ENCODE measurements around the gene VWC2. TPM values are rescaled to one million over a fixed set of nuclear protein-coding genes. Genes with fewer than 3 reads are reported as not detected.
"Not testable (repeated sequence)": the region's sequence is repeated elsewhere in the genome, so short reads cannot be mapped to it uniquely, and the experiment has no call there.

Gene VWC2
- polyA plus RNA-seq, 1 of the 3 experiments (the other 2 are of a cell fraction): not detected

DNA sequence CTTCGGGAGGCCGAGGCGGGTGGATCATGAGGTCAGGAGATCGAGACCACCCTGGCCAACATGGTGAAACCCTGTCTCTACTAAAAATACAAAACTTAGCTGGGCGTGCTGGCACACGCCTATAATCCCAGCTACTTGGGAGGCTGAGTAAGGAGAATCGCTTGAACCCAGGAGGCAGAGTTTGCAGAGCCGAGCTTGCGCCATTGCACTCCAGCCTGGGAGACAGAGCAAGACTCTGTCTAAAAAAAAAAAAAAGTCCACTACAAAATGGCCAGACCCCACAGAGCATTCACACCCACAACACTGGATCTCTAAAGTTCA is 78.1 kb downstream of the VWC2 start:
- peaks cover 32% of the 10 kb centered on the region for H3K27me3 ChIP-seq (ENCODE audit: insufficient read depth)
- DNase-seq; H3K4me3 ChIP-seq (ENCODE audit: low read depth in 2 of 2, low read length in 1 of 2); H3K9ac ChIP-seq; H3K4me1 ChIP-seq (ENCODE audit: control insufficient read depth in 1 of 2, insufficient read depth in 2 of 2, low read depth in 1 of 2, low read length in 1 of 2); H3K4me2 ChIP-seq; H3K9me2 ChIP-seq; POLR2A ChIA-PET; H3K79me2 ChIP-seq (ENCODE audit: insufficient read depth); H2AFZ ChIP-seq (ENCODE audit: low read depth); H3F3A ChIP-seq (replicated peaks; ENCODE audit: insufficient read depth); H3K36me3 ChIP-seq (replicated peaks in 1 of 2; ENCODE audit: control insufficient read depth in 1 of 2, insufficient read depth in 2 of 2, low read length in 1 of 2); H4K20me1 ChIP-seq (ENCODE audit: insufficient read depth); H3K9me3 ChIP-seq; H3K27ac ChIP-seq (ENCODE audit: low read depth in 2 of 2, low read length in 1 of 2): not testable (repeated sequence)
- 3% methylated on average over 9 of the region's 9 CpGs for WGBS (ENCODE audit: low lambda C conversion rate)
- CTCF ChIA-PET: interaction anchor here (0.6 to 2.7 kb wide), 3 partner anchors 9 to 1552 kb away, joined by 3 to 8 read pairs (median 3); no protein-coding TSS in a partner anchor

DNA sequence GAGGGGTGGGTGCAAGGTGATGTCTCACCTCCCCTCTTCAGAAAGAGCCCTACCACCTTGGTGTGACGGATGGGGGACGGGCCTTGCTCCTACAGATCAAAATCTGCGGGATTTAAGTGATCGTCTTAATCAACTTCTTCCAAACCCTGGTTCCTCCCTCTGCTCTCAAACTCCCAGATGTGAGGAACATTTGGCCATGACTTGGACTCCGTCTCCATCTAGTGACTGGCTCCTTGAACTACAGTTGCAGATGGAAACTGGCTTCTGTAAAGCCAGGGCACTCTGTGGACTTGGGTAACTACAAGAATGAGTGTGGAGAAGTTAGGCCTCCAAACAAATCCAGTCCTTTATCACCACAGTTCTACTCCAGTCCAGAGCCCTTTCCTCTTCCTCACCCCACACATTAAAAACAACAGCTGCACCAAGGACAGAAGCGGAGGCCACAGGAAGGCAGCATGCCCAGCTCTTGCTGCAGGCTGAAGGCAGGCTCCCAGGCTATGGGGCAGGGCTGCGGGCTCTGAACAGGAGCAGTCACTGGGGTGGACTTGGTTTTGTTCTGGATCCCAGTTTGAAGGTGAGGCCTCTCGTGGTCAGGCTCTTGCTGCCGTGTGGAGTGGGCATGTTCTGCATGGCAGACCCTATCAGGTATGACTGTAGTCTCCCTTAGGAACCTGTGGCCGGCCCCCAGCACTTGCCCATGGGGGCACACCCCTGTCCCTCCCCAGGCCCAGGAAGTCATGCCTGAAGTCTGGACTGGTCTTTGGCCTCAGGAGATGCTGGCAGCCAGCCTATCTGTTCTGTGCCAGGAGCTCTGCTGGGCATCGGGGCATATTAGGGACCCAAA is 79.4 kb downstream of the VWC2 start:
- Histone ChIP-seq H2AFZ (ENCODE audit: low read depth) (no peak overlapping the region), H3K4me3 (ENCODE audit: low read depth in 2 of 2, low read length in 1 of 2) (peak overlapping the region in 1 of 2 experiments; percentile 39; a peak in 1 of 4 replicates), H3K4me2 (no peak overlapping the region), H3K36me3 (replicated peaks in 1 of 2; ENCODE audit: control insufficient read depth in 1 of 2, insufficient read depth in 2 of 2, low read length in 1 of 2) (no peaks in the 10 kb centered on the region), H3K4me1 (ENCODE audit: control insufficient read depth in 1 of 2, insufficient read depth in 2 of 2, low read depth in 1 of 2, low read length in 1 of 2) (no peaks in the 10 kb centered on the region), H3K27ac (ENCODE audit: low read depth in 2 of 2, low read length in 1 of 2) (no peak overlapping the region), H3F3A (replicated peaks; ENCODE audit: insufficient read depth) (no peaks in the 10 kb centered on the region), H3K9ac (no peak overlapping the region), H3K9me2 (no peaks in the 10 kb centered on the region), H4K20me1 (ENCODE audit: insufficient read depth) (no peaks in the 10 kb centered on the region), H3K9me3 (no peaks in the 10 kb centered on the region), H3K79me2 (ENCODE audit: insufficient read depth) (no peaks in the 10 kb centered on the region), H3K27me3 (ENCODE audit: insufficient read depth) (peaks cover 32% of the 10 kb centered on the region)
- ChIA-PET CTCF (interaction anchor here (0.9 to 2.7 kb wide), 8 partner anchors 10 to 1553 kb away, joined by 3 to 8 read pairs (median 4); no protein-coding TSS in a partner anchor), POLR2A (no interaction called here)
- TF ChIP-seq RAD21 (IDR thresholded peaks at IDR 0.05; ENCODE audit: low read length) (peak; percentile 93), SMC3 (IDR thresholded peaks at IDR 0.05; ENCODE audit: low read depth, low read length) (peak; percentile 74), RFX5 (IDR thresholded peaks at IDR 0.05; ENCODE audit: low read length) (no peak)
- TF ChIP-seq, protein P1, sequence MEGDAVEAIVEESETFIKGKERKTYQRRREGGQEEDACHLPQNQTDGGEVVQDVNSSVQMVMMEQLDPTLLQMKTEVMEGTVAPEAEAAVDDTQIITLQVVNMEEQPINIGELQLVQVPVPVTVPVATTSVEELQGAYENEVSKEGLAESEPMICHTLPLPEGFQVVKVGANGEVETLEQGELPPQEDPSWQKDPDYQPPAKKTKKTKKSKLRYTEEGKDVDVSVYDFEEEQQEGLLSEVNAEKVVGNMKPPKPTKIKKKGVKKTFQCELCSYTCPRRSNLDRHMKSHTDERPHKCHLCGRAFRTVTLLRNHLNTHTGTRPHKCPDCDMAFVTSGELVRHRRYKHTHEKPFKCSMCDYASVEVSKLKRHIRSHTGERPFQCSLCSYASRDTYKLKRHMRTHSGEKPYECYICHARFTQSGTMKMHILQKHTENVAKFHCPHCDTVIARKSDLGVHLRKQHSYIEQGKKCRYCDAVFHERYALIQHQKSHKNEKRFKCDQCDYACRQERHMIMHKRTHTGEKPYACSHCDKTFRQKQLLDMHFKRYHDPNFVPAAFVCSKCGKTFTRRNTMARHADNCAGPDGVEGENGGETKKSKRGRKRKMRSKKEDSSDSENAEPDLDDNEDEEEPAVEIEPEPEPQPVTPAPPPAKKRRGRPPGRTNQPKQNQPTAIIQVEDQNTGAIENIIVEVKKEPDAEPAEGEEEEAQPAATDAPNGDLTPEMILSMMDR (IDR thresholded peaks at IDR 0.05): peak; percentile 88
- WGBS (ENCODE audit: low lambda C conversion rate): 1% methylated on average over 11 of the region's 11 CpGs
- peak; percentile 68 for DNase-seq

DNA sequence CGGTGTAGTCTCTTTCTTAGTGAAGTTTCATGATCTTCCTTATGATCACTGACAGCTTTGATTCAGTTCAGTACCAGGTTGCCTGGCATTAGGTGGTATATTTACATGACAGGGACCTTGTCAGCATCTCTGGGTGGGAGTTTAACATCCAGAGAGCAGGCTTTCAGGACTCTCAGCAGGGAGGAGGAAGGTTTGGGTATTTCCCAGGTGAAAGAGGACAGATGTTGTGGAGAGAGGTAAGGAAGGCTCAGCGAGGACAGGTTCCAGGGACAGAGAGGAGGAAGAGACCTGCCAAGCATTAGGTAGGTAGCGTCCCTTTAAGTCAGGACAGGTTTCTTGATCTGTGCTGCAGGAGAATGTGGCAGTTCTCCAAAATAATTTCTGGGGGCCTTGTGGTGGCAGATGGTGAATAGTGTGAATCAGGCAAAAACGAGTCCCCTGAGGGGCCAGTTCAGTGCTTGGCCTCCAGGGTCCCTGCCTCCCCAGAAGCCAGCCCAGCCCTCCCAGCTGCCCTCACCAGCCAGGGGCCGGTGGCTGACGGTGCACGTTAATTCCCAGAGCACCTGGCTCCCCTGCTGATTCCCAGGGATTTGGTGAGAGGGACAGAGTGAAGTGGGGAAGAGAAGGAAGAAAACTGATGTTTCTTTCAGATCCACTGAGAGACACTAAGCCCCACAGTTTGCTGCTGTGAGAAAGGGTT is 82.0 kb downstream of the VWC2 start:
- no peak overlapping the region for H3K9ac ChIP-seq
- no peak overlapping the region for H3K27ac ChIP-seq (ENCODE audit: low read depth in 2 of 2, low read length in 1 of 2)
- TF ChIP-seq FOXJ3 (CRISPR knock-in tag; IDR thresholded peaks at IDR 0.05): no peak
- no peaks in the 10 kb centered on the region for H3F3A ChIP-seq (replicated peaks; ENCODE audit: insufficient read depth)
- H3K9me3 ChIP-seq: no peaks in the 10 kb centered on the region
- H4K20me1 ChIP-seq (ENCODE audit: insufficient read depth): no peaks in the 10 kb centered on the region
- WGBS (ENCODE audit: low lambda C conversion rate): 0% methylated on average over 7 of the region's 7 CpGs
- H3K4me3 ChIP-seq (ENCODE audit: low read depth in 2 of 2, low read length in 1 of 2): no peak overlapping the region
- H3K4me2 ChIP-seq: no peak overlapping the region
- no peaks in the 10 kb centered on the region for H3K9me2 ChIP-seq
- no peak overlapping the region for H2AFZ ChIP-seq (ENCODE audit: low read depth)
- H3K36me3 ChIP-seq (replicated peaks in 1 of 2; ENCODE audit: control insufficient read depth in 1 of 2, insufficient read depth in 2 of 2, low read length in 1 of 2): no peaks in the 10 kb centered on the region
- H3K27me3 ChIP-seq (ENCODE audit: insufficient read depth): peaks cover 18% of the 10 kb centered on the region
- no peak for DNase-seq
- ChIA-PET CTCF (no interaction called here), POLR2A (no interaction called here)
- no peaks in the 10 kb centered on the region for H3K4me1 ChIP-seq (ENCODE audit: control insufficient read depth in 1 of 2, insufficient read depth in 2 of 2, low read depth in 1 of 2, low read length in 1 of 2)
- no peaks in the 10 kb centered on the region for H3K79me2 ChIP-seq (ENCODE audit: insufficient read depth)
